HG03066 (cell line): Measurements from ENCODE around the gene NUTM1.
"Not testable (repeated sequence)": the region's sequence is repeated elsewhere in the genome, so short reads cannot be mapped to it uniquely, and the experiment has no call there.

Experiments
- ATAC-seq: cut with Tn5 transposase; IDR thresholded peaks from one replicate; pipeline ENCODE4 v1.9.1; 2021; ENCODE audit warnings: low read depth; ENCODE audit not compliant: unreplicated experiment

The NUTM1 gene

GRCh38 chr15:34336231-34336990 lies 6.7 kb upstream of the NUTM1 start:
- ATAC-seq: no peak

GRCh38 chr15:34336991-34337556 lies 6.0 kb upstream of the NUTM1 start:
- peak; percentile 4 for ATAC-seq

DNA sequence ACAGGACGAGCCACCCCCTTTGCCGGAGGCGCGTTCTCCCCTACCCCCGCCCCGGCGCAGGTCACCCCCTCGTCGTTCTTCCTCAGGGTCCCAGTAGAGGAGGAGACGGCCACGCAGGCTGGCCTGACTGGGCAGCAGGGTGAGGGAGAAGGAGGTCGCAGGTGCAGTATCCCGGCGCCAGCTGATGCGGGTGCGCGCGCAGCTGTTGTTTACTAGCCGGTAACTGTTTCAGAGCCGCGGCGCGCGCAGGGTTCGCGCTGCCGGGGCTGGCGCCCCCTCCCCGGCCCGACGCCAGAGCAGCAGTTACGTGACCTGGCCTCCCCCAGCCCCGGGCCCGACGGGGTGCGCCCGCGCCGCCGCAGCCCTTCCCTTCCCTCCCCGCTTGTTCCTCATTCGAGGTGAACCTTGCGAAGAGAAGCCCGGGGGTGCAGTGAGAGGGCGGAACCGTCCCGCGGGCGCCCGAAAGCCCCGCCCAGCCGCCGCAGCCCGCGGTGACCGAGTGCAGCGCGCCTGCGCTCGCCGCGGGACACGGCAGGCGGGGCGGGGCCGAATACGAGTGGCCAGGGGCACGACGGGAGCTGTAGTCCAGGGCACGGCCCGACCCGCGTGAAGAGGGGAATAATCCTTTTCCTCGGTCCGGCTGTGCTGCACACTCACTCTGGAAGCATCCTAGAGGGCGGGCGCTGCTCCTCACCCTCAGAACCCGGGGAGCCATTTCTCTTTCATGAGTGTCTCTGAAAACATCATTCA lies 5.4 kb upstream of the NUTM1 start, which contains the start of gene SLC12A6:
TSS of gene SLC12A6 (minus strand) at position 225 of the 750 bp plus-strand sequence. CDS start 1,101 bp downstream, outside the sequence.
- peak; percentile 59 for ATAC-seq

- ATAC-seq: no peak
These were observed 4.8 kb upstream of the NUTM1 start for GRCh38 chr15:34338347-34338746.

GRCh38 chr15:34339946-34340345 lies 3.2 kb upstream of the NUTM1 start:
- ATAC-seq: no peak

DNA sequence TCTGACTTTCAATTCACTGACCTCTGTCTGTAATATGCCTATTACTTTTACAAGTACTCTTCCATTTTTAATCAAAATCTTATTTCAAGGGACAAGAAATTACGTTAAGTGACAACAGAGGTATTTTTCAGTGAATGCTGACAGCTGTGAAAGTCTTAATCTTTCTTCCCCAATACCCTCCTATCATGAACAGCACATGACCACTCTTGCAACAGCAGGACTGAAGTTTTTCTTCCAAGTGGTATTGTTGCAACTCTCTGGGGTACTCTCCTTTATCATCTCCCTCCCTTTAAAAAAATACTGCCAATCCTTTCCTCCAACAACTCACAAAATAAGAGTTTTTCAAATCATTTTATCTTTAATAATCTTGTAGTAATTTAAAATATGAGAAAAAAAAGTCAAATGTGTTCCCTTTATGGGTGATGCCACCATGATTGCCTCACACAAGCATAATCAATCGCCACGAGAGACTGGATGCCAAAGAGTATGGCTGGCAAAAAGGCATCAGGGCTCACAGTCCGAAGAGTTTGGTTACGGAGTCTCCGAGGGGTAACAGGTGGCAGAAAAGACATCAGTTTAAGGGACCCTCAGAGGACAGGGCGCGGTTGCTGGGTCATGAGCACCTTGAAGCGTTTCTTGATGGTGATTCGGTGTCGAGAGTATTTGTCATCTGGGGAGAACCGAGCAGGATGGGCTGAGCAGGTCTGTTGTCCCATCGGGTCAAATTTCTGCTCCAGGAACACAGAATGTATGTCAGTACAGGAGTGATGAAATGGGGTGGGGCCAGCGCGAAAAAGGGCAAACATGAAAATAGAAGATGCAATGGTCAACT lies 1.5 kb upstream of the NUTM1 start:
- no peak for ATAC-seq

- not testable (repeated sequence) for ATAC-seq
These were observed 840 bp upstream of the NUTM1 start for GRCh38 chr15:34342213-34342736.

GRCh38 chr15:34347951-34348638 lies 5.0 kb downstream of the NUTM1 start:
- no peak for ATAC-seq

DNA sequence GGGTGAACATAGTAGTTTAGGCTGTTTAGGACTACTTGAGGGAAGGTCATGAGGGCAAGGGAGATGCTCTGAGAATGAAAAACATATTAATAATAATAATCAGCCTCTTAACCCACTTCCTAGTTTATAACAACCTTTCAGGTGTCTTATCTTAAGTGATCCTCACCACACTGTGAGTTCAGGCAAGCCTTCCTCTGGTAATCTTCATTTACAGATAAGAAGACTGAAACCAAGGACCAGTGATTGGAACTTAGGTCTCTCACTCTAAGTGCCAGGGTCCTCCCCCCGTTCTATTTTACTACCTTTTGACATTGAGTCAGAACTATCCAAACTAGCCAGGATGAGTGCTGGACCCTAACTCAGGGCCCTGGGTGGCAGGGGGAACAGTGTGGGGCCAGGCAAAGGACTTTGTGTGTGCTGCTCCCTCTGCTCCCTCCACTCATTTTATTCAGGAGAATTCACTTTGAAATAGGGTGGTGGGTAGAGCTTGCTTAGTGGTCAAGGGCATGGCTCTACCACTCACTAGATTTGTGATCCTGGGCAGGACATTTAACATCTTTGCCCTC lies 5.7 kb downstream of the NUTM1 start:
- no peak for ATAC-seq

- no peak for ATAC-seq
These were observed 6.7 kb downstream of the NUTM1 start for GRCh38 chr15:34349769-34350168.

DNA sequence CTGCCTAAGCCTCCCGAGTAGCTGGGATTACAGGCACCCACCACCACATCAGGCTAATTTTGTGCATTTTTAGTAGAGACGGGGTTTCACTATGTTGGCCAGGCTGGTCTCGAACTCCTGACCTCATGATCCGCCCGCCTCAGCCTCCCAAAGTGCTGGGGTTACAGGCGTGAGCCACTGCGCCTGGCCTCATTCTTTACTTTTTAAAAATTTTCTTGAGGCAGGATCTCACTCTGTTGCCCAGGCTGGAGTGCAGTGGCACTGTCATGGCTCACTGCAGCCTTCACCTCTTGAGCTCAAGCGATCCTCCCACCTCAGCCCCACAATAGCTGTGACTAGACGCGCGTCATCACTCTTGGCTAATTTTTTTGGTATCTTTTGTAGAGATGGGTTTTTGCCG lies 9.9 kb downstream of the NUTM1 start:
- not testable (repeated sequence) for ATAC-seq

DNA sequence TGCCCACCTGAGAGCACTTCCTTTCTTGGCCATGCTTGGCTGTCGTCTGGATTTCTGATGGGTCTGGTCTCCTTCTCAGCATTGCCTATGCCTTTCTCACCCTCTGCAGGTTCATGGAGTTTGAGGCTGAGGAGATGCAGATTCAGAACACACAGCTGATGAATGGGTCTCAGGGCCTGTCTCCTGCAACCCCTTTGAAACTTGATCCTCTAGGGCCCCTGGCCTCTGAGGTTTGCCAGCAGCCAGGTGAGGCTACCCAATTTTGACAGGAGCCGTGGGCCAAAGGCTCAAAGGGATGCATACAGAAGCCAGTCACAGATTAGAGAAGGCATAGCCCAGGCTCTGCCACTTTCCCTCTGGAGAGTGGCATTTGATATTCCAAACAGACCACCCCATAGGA lies 10.5 kb downstream of the NUTM1 start:
- no peak for ATAC-seq

GRCh38 chr15:34354286-34354685 lies 11.2 kb downstream of the NUTM1 start:
- ATAC-seq: no peak

DNA sequence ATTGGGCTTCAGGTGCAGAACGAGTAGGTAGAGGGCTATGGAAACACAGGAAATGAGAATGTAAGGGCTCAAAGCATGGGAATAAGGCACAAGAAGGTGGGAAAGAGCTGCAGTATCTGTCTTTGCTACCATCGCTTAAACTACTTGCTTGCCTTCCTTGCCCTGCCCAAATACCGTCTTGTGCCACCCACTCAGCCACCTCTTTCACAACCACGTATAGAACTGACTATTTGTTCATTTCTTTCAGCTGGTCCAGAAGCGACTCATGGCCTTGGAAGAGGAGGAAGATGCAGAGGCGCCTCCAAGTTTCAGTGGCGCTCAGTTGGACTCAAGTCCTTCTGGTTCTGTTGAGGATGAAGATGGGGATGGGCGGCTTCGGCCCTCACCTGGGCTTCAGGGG lies 12.1 kb downstream of the NUTM1 start:
- no peak for ATAC-seq

DNA sequence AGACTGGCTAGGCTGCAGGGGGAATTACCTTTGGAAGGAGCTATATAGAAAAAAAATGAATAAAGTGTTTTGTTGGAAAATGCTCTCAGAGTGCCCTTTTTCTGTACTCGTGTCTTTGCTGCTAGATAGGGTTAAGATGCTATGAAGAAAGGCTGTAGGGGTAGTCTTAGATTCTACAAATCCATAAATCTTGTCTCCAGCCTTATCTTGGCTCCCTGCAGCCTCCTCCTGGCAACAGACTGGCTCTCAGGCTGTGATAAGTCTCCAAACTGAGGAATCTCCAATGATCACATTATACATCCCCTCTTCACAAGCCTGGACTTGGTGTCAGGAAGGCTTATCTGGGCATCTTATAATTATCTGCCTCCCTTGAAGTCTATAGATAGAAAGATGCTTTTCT lies 14.5 kb downstream of the NUTM1 start:
- no peak for ATAC-seq

DNA sequence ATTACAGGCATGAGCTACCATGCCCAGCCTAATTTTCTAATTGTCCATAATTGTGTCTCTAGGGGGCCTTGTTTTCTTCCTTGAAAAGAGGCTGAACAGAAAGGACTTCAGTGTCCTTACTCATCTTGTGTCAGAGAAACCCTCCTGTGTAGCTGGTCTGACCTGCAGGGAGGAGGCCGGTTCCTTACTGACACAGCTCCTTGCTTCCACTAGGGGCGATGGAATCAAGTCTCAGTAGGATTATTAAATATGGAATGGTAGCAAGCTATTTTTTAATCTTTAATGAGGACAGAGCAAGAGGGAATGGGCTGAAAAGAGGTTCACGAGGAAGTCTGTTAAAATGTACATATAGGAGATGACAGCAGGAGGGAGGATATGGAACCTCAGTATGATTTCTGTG lies 15.3 kb downstream of the NUTM1 start:
- no peak for ATAC-seq

GRCh38 chr15:34358948-34359347 lies 15.8 kb downstream of the NUTM1 start:
- ATAC-seq: no peak

DNA sequence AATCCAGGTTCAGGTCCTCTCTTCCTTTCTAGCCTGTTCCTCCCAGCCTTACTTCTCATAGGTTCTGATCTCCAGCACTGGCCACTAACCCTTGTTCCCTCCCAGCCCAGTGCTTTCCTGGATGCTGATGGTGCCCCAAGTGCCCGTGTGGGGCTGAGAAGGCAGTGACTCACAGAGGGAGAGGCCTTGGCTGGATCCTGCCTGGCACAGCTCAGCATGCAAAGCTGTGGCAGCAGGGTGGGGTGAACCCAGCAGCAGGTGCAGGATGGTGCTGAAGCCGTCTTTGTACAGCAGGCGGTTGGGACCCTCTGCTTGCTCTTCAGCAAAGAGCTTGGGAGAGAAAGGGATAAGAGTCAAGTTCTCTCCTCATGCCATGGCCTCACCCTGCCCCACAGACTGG lies 16.3 kb downstream of the NUTM1 start:
- ATAC-seq: no peak

- no peak for ATAC-seq
These were observed 17.2 kb downstream of the NUTM1 start for GRCh38 chr15:34360298-34360697.

DNA sequence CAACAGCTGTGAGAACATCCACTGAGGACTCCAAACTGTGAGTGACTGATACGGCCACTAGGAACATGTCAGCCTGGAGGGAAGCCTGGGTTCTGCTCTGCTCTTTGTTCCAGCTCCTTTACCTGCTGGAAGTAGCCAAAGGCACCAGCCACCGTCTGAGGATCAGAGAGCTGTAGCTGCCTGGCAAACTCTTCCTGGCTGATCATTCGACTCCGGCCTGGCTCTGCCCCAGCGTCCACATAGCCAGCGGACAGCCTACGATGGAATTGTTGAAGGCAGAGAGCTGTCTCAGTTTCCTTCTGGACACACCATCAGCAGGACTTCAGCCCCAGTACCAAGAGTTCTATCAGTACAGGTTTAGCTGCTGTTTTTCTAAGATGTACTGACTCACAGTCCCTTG lies 18.2 kb downstream of the NUTM1 start:
- ATAC-seq: no peak
